NCI-H187 (cell line): ENCODE measurements around the gene CDRT4.

Experiments used
- DNase-seq, 2 experiments: peaks; one replicate each; lab custom pipeline; 2025; lab: John Stamatoyannopoulos, UW

The CDRT4 gene

GRCh38 chr17:15492791-15493692 lies 25.6 kb upstream of the CDRT4 start:
- DNase-seq: no peak

- no peak for DNase-seq
These were observed 24.8 kb upstream of the CDRT4 start for GRCh38 chr17:15492186-15492585.

GRCh38 chr17:15490634-15491261 lies 23.3 kb upstream of the CDRT4 start:
- DNase-seq: no peak

GRCh38 chr17:15488557-15488956 lies 21.1 kb upstream of the CDRT4 start:
- no peak for DNase-seq

- DNase-seq: no peak
These were observed 17.6 kb upstream of the CDRT4 start for GRCh38 chr17:15485045-15485444.

GRCh38 chr17:15483431-15483830 lies 16.0 kb upstream of the CDRT4 start:
- DNase-seq: no peak

- no peak for DNase-seq
These were observed 15.1 kb upstream of the CDRT4 start for GRCh38 chr17:15482476-15482875.

GRCh38 chr17:15481481-15481880 lies 14.1 kb upstream of the CDRT4 start:
- DNase-seq: no peak

GRCh38 chr17:15480204-15480603 lies 12.8 kb upstream of the CDRT4 start:
- DNase-seq: no peak

GRCh38 chr17:15479703-15480102 lies 12.3 kb upstream of the CDRT4 start:
- DNase-seq: no peak

GRCh38 chr17:15478845-15479244 lies 11.4 kb upstream of the CDRT4 start:
- DNase-seq: no peak

GRCh38 chr17:15475631-15476354 lies 8.4 kb upstream of the CDRT4 start:
- no peak for DNase-seq

- no peak for DNase-seq
These were observed 5.5 kb upstream of the CDRT4 start for GRCh38 chr17:15472891-15473290.

- DNase-seq: no peak
These were observed 3.1 kb upstream of the CDRT4 start for GRCh38 chr17:15470536-15470935.

- DNase-seq: no peak
These were observed 1.8 kb upstream of the CDRT4 start for GRCh38 chr17:15469260-15469659.

GRCh38 chr17:15468126-15468525 lies 705 bp upstream of the CDRT4 start:
- DNase-seq: no peak

GRCh38 chr17:15466131-15466530 lies 1.3 kb downstream of the CDRT4 start:
- DNase-seq: no peak

- DNase-seq: no peak
These were observed 2.2 kb downstream of the CDRT4 start for GRCh38 chr17:15465045-15465701.

GRCh38 chr17:15464231-15464985 lies 3.0 kb downstream of the CDRT4 start:
- DNase-seq: no peak

GRCh38 chr17:15462976-15463772 lies 4.2 kb downstream of the CDRT4 start:
- no peak for DNase-seq

GRCh38 chr17:15457723-15458094 lies 9.7 kb downstream of the CDRT4 start:
- no peak for DNase-seq
